HUES48 (cell line): ENCODE measurements around the gene RGS6.

Source experiments
- H3K27ac ChIP-seq: one replicate; pipeline ENCODE4 v1.7.0; 2013; ENCODE audit warnings: low read depth, low read length, inconsistent platforms
- H3K27me3 ChIP-seq: 2 replicates; pipeline ENCODE4 v1.6.1; 2013; ENCODE audit warnings: mild to moderate bottlenecking, low read length; ENCODE audit not compliant: control insufficient read depth, insufficient read depth
- H3K36me3 ChIP-seq: 2 replicates; pipeline ENCODE4 v1.6.1; 2013; ENCODE audit warnings: low read length; ENCODE audit not compliant: control insufficient read depth, insufficient read depth
- H3K4me1 ChIP-seq: 2 replicates; pipeline ENCODE4 v1.6.1; 2013; ENCODE audit warnings: mild to moderate bottlenecking, low read length; ENCODE audit not compliant: control insufficient read depth, insufficient read depth
- H3K4me3 ChIP-seq: 2 replicates; pipeline ENCODE4 v1.5.1; 2013; ENCODE audit warnings: mild to moderate bottlenecking, low read depth, low read length
- H3K9ac ChIP-seq: 2 replicates; pipeline ENCODE4 v1.6.1; 2013; ENCODE audit warnings: mild to moderate bottlenecking, low read depth, low read length, moderate library complexity
- H3K9me3 ChIP-seq: 2 replicates; pipeline ENCODE4 v1.6.1; 2013; ENCODE audit warnings: low read length; ENCODE audit not compliant: control insufficient read depth, insufficient read depth

The RGS6 gene

DNA sequence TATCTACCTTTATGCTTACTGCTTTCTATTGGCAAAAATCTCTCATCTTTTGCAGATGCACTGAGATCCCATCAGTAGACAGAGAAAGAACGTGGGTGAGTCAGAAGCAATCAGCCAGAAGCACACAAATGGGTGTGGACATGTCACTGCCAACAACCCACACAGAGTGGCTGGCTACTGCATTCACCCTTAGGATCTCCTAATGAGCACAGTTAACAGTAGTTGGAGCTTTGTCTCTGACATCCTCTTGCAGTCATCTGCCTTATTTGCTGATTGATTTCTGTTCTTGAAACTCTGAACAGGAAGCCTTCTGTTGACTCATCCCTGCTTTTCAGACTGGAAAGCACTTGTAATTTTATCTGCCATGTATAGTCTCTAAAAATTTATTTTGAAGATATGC, 117.2 kb downstream of the RGS6 start:
- Histone ChIP-seq H3K27me3 (no peaks in the 10 kb centered on the region), H3K9me3 (no peaks in the 10 kb centered on the region), H3K9ac (no peak overlapping the region), H3K27ac (no peak overlapping the region), H3K4me1 (peaks cover 5% of the 10 kb centered on the region; the same call in 1 of the 2 replicates), H3K36me3 (no peaks in the 10 kb centered on the region), H3K4me3 (no peak overlapping the region)

DNA sequence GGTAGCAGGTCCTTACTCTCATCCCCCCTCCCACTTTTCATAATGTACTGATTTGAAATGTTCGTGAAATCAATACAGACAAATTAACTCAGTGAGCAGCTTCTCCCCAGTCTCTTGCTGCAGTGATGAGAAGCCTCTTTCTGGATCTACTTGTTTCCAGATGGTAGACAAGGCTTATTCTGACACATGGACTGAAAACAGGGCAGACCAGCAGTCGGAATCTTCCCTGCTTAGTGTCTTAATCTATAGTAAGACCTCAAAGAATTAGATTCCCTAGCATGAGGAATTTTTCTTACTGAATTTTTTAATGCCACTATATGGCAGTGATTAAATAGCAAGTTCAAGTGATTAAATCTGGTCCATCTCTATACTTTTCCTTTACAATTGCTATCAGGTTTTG, 120.1 kb downstream of the RGS6 start:
- H3K9ac ChIP-seq: no peak overlapping the region
- H3K27me3 ChIP-seq: no peaks in the 10 kb centered on the region
- no peaks in the 10 kb centered on the region for H3K9me3 ChIP-seq
- no peak overlapping the region for H3K27ac ChIP-seq
- no peaks in the 10 kb centered on the region; the same call in 1 of the 2 replicates for H3K4me1 ChIP-seq
- no peaks in the 10 kb centered on the region for H3K36me3 ChIP-seq
- H3K4me3 ChIP-seq: no peak overlapping the region

DNA sequence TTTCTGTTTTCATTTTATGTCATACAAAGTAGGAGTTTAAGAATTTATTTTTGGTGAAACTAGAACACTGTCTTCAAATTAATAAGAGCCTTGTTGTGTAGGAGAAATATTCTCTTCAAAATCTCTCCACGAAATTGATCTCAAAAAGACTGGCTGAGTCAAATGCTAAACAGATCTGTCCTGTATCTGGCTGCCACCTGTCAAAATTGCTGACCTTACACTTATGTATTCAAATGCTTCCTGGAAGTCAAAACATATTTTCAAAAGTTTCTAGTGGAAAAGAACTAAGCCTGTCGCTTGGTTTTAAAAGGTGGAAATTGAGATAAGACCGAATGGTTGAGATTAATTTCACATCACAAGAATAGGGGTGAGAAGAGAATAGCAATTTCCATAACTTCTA, 121.4 kb downstream of the RGS6 start:
- Histone ChIP-seq H3K4me3 (no peak overlapping the region), H3K27me3 (no peaks in the 10 kb centered on the region), H3K27ac (no peak overlapping the region), H3K9me3 (no peaks in the 10 kb centered on the region), H3K36me3 (no peaks in the 10 kb centered on the region), H3K4me1 (no peaks in the 10 kb centered on the region; the same call in 1 of the 2 replicates), H3K9ac (no peak overlapping the region)

DNA sequence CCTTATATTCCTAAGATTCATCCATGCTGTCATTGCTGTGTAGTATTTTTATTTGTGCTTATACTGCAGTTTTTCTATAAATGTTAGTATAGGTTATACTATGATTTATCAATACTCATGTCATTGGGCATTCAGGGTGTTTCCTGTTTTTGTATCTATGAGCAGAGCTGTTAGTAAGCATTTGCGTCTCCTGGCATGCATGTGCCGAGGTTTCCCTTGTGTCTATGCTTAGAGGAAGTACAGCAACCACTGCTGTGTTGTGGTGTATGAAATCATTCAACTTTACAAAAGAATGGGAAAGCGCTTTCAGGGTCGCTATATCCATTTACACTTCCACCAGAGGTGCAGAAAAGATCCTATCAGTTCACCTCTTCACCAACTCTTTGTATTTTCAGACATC, 122.7 kb downstream of the RGS6 start:
- Histone ChIP-seq H3K27ac (no peak overlapping the region), H3K36me3 (no peaks in the 10 kb centered on the region), H3K4me3 (no peak overlapping the region), H3K4me1 (no peaks in the 10 kb centered on the region; the same call in 1 of the 2 replicates), H3K9ac (no peak overlapping the region), H3K9me3 (no peaks in the 10 kb centered on the region), H3K27me3 (no peaks in the 10 kb centered on the region)

DNA sequence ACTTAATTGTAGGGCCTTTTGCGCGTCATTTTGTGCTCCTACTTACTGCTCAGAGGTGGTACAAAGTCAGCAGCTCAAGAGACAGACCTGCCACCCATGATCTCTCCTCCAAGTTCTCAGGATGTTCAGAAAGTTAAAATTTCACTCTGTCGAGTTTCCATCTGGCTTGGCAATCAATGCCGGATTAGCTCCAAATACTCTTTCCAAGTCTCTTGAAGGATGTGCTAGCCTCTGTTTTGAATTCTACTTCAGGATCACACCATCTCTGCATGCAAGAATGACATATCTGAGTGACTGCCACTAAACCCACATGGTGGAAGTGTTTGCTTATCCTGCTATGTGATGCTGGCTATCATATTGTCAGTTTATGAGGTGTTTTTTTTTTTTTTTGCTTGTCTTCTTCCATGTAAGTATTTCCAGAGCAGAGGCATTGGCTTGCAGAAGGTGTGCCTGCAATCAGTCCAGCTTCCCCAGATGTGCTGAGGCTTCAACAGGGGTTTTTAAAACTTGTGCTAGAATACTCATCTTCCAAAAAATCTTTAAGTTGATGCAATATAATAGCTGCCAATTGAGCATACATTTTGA, 125.6 kb downstream of the RGS6 start:
- no peaks in the 10 kb centered on the region for H3K36me3 ChIP-seq
- H3K9me3 ChIP-seq: no peaks in the 10 kb centered on the region
- no peaks in the 10 kb centered on the region for H3K27me3 ChIP-seq
- H3K9ac ChIP-seq: no peak overlapping the region
- H3K27ac ChIP-seq: no peak overlapping the region
- no peaks in the 10 kb centered on the region; the same call in 1 of the 2 replicates for H3K4me1 ChIP-seq
- H3K4me3 ChIP-seq: no peak overlapping the region

DNA sequence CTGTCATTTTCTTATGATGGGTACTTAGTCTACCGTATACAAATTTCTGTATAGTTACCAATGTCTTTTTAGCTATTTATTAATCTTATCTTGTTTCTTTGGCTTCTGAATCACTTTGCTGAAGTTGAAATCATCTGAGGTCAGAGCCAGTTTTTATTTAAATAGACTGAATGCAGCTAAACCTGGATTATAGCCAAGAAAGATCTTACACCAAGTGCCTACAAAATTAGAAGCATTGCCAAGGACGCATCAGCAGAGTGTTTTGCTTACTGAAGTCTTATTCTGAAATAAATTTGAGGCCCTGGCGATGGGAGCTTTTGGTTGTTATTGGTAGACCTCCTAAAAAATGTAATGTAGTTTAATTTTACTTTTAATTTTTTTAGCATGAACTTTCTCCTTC, 128.2 kb downstream of the RGS6 start:
- H3K4me3 ChIP-seq: no peak overlapping the region
- H3K9me3 ChIP-seq: no peaks in the 10 kb centered on the region
- H3K27me3 ChIP-seq: no peaks in the 10 kb centered on the region
- no peaks in the 10 kb centered on the region for H3K4me1 ChIP-seq
- no peak overlapping the region for H3K27ac ChIP-seq
- no peak overlapping the region for H3K9ac ChIP-seq
- no peaks in the 10 kb centered on the region for H3K36me3 ChIP-seq

DNA sequence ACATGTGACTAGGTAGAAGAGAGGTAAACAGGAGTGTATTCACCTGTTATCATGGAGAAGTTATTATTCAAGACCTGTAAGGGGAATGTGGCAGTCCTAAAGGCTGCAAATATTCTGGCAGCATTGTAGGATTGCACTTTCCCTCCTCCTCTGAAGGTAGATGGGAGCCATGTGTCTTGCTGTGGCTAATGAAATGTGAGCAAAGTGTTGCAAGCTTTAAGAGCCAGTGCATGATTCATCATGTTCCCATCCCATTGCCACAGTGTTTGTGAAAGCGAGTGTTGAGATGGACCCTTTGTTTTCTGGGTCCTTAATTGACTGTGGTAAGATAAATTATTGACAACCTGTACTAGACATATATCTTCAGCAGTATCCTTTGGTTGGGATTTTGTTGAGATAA, 128.7 kb downstream of the RGS6 start:
- H3K4me3 ChIP-seq: no peak overlapping the region
- H3K27ac ChIP-seq: no peak overlapping the region
- no peaks in the 10 kb centered on the region for H3K27me3 ChIP-seq
- no peaks in the 10 kb centered on the region for H3K36me3 ChIP-seq
- no peaks in the 10 kb centered on the region for H3K9me3 ChIP-seq
- no peak overlapping the region for H3K9ac ChIP-seq
- H3K4me1 ChIP-seq: no peaks in the 10 kb centered on the region

DNA sequence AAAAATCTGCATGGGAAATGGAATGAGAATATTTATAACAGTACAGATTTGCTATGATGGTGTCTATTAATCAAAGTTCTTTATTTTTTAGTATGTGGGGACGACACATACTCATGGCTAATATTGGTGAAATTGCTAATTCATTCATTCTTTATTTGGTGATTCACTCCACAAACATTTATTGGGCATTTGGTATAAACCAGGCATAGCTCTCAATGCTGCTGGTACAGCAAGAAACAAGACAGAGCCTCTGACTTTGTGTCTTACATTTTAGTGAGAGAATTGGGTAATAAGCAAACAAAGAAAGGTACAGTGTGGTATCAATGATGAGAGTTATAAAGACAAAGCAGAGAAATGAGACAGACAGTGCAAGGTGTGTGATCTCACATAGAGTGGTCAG, 129.5 kb downstream of the RGS6 start:
- Histone ChIP-seq H3K9me3 (no peaks in the 10 kb centered on the region), H3K4me1 (no peaks in the 10 kb centered on the region), H3K27ac (no peak overlapping the region), H3K9ac (no peak overlapping the region), H3K27me3 (no peaks in the 10 kb centered on the region), H3K36me3 (no peaks in the 10 kb centered on the region), H3K4me3 (no peak overlapping the region)

DNA sequence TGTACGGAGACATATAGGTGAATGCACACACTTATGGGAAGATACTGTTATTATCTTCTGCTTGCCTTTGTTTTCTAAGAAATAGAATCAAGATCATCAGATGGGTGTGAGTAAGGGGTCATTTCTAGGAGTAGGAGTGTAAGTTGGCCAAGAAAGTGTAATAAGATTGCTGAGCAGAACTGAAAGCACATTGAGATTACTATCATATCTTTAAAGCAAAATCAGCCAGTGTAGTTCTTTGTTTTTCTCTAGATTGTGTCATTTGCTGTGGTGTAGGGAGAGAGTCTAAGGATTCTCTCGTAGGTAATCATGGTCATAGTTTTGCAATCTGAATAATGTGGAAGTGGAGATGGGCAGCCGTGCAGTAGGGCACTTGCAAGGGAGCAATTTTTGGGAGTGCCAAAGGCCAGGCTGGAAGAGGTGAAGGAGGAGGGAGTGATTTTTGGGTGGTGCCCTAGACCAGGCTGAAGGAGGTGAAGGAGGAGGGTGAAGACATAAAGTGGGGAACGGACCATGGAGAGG, 131.6 kb downstream of the RGS6 start:
- H3K4me1 ChIP-seq: no peaks in the 10 kb centered on the region
- no peaks in the 10 kb centered on the region for H3K9me3 ChIP-seq
- H3K27me3 ChIP-seq: no peaks in the 10 kb centered on the region
- no peak overlapping the region for H3K9ac ChIP-seq
- H3K36me3 ChIP-seq: no peaks in the 10 kb centered on the region
- no peak overlapping the region for H3K4me3 ChIP-seq
- no peak overlapping the region for H3K27ac ChIP-seq

DNA sequence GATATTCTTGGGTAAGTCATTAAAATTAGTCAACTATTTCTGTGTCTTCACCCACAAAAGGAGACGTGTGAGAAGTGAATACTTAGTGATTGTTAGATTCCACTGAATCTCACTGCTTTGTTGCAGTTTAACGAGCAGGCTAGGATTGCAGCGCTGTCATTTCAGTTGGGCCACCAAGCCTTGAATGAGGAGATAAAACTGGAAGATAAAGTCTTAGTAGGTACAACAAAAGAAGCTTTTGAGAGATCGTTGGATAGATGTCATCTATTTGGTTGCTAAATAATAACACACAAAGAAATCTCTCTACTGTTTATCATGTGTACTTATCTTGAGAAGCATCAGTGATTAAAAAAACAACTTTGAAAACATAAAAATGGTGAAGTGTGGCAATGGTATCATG, 132.3 kb downstream of the RGS6 start:
- Histone ChIP-seq H3K27me3 (no peaks in the 10 kb centered on the region), H3K27ac (no peak overlapping the region), H3K9me3 (no peaks in the 10 kb centered on the region), H3K4me1 (no peaks in the 10 kb centered on the region), H3K4me3 (no peak overlapping the region), H3K9ac (no peak overlapping the region), H3K36me3 (no peaks in the 10 kb centered on the region)

DNA sequence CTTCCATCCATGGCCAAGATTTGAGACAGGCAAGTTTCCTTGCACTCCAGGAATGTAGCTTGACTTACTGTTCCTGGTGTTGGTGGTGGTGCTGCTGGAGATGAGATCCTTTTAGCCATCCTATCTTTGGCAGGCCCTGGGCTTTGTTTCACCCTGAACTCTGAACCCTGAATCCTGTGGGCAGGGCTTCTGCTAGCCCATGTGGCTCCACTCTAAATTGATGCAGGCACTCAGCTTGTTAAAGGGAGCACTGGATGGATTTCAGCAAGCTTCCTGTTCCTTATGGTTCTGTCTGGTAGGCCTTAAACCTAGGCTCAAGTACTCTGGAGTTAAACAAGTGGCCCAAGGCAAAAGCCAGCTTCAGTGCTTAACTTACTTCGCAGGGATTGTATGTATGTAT, 138.2 kb downstream of the RGS6 start:
- H3K4me1 ChIP-seq: peaks cover 8% of the 10 kb centered on the region; the same call in 1 of the 2 replicates
- H3K27ac ChIP-seq: no peak overlapping the region
- no peaks in the 10 kb centered on the region for H3K27me3 ChIP-seq
- H3K9ac ChIP-seq: no peak overlapping the region
- no peak overlapping the region for H3K4me3 ChIP-seq
- no peaks in the 10 kb centered on the region for H3K9me3 ChIP-seq
- no peaks in the 10 kb centered on the region for H3K36me3 ChIP-seq
